Stomach smooth muscle (tissue), 2 donors: ENCODE results near the gene ST8SIA2.

Experiments
- H3K27ac ChIP-seq: one replicate; pipeline ENCODE4 v1.7.0; 2013; ENCODE audit warnings: mild to moderate bottlenecking, low read length, inconsistent platforms
- H3K27me3 ChIP-seq, 2 donors: one replicate each; pipeline ENCODE4 v1.7.0; 2013; ENCODE audit warnings: low read length in 2 of 2; ENCODE audit not compliant: insufficient read depth in 2 of 2, control insufficient read depth in 1 of 2
- H3K36me3 ChIP-seq, 2 donors: one replicate each; pipeline ENCODE4 v1.7.0; 2013; ENCODE audit warnings: low read length in 2 of 2; ENCODE audit not compliant: control insufficient read depth in 2 of 2, insufficient read depth in 2 of 2
- H3K4me1 ChIP-seq: one replicate; pipeline ENCODE4 v1.7.0; 2013; ENCODE audit warnings: low read length; ENCODE audit not compliant: control insufficient read depth, insufficient read depth
- H3K4me3 ChIP-seq, 2 donors: one replicate each; pipeline ENCODE4 v1.7.0; 2013; ENCODE audit warnings: low read length in 2 of 2
- H3K9ac ChIP-seq, 2 donors: one replicate each; pipeline ENCODE4 v1.7.0; 2013; ENCODE audit warnings: low read length in 2 of 2, mild to moderate bottlenecking in 1 of 2
- H3K9me3 ChIP-seq, 2 donors: one replicate each; pipeline ENCODE4 v1.7.0; 2013; ENCODE audit warnings: low read length in 2 of 2; ENCODE audit not compliant: control insufficient read depth in 2 of 2
- donor health status: healthy.
- donor health status: Pancreatic carcinoma.

ST8SIA2 gene

GRCh38 chr15:92492551-92493115, 99.0 kb downstream of the ST8SIA2 start:
- Histone ChIP-seq H3K4me1 (no peaks in the 10 kb centered on the region), H3K36me3 (no peaks in the 10 kb centered on the region), H3K27me3 (peaks cover 0 to 9% of the 10 kb centered on the region in 2 donors), H3K9me3 (peaks cover 0 to 3% of the 10 kb centered on the region in 2 donors), H3K9ac (no peak overlapping the region), H3K4me3 (no peak overlapping the region), H3K27ac (no peak overlapping the region)

GRCh38 chr15:92494806-92495336, 101.2 kb downstream of the ST8SIA2 start:
- Histone ChIP-seq H3K36me3 (no peaks in the 10 kb centered on the region), H3K27me3 (peaks cover 0 to 9% of the 10 kb centered on the region in 2 donors), H3K27ac (no peak overlapping the region), H3K4me3 (no peak overlapping the region), H3K9me3 (peaks cover 0 to under 1% of the 10 kb centered on the region in 2 donors), H3K9ac (no peak overlapping the region), H3K4me1 (no peaks in the 10 kb centered on the region)

- Histone ChIP-seq H3K36me3 (no peaks in the 10 kb centered on the region), H3K9ac (no peak overlapping the region), H3K4me1 (no peaks in the 10 kb centered on the region), H3K27me3 (peaks cover 0 to 9% of the 10 kb centered on the region in 2 donors), H3K27ac (no peak overlapping the region), H3K9me3 (no peaks in the 10 kb centered on the region), H3K4me3 (no peak overlapping the region)
Observed at GRCh38 chr15:92495446-92495845, 101.8 kb downstream of the ST8SIA2 start.

- Histone ChIP-seq H3K9me3 (no peaks in the 10 kb centered on the region), H3K27ac (no peak overlapping the region), H3K36me3 (no peaks in the 10 kb centered on the region), H3K9ac (no peak overlapping the region), H3K4me3 (no peak overlapping the region), H3K27me3 (peaks cover 0 to 9% of the 10 kb centered on the region in 2 donors), H3K4me1 (no peaks in the 10 kb centered on the region)
Observed at GRCh38 chr15:92499731-92500530, 106.2 kb downstream of the ST8SIA2 start.

GRCh38 chr15:92502336-92502735, 108.7 kb downstream of the ST8SIA2 start:
- no peaks in the 10 kb centered on the region for H3K4me1 ChIP-seq
- no peaks in the 10 kb centered on the region for H3K36me3 ChIP-seq
- H3K9me3 ChIP-seq, result peaks cover 0 to 4% of the 10 kb centered on the region in 2 donors
- H3K27ac ChIP-seq, result no peak overlapping the region
- no peak overlapping the region for H3K9ac ChIP-seq
- H3K4me3 ChIP-seq, result no peak overlapping the region
- peaks cover 0 to under 1% of the 10 kb centered on the region in 2 donors for H3K27me3 ChIP-seq

- Histone ChIP-seq H3K9ac (no peak overlapping the region), H3K27ac (no peak overlapping the region), H3K36me3 (no peaks in the 10 kb centered on the region), H3K27me3 (no peaks in the 10 kb centered on the region), H3K9me3 (peaks cover 0 to 4% of the 10 kb centered on the region in 2 donors), H3K4me1 (no peaks in the 10 kb centered on the region), H3K4me3 (no peak overlapping the region)
Observed at GRCh38 chr15:92502930-92503857, 109.5 kb downstream of the ST8SIA2 start.

- no peaks in the 10 kb centered on the region for H3K27me3 ChIP-seq
- H3K9ac ChIP-seq, result no peak overlapping the region
- H3K27ac ChIP-seq, result no peak overlapping the region
- H3K36me3 ChIP-seq, result no peaks in the 10 kb centered on the region
- H3K9me3 ChIP-seq, result peaks cover 0 to 4% of the 10 kb centered on the region in 2 donors
- no peaks in the 10 kb centered on the region for H3K4me1 ChIP-seq
- no peak overlapping the region for H3K4me3 ChIP-seq
Observed at GRCh38 chr15:92503889-92504288, 110.2 kb downstream of the ST8SIA2 start.

- H3K9me3 ChIP-seq, result peaks cover 0 to 4% of the 10 kb centered on the region in 2 donors
- no peak overlapping the region for H3K9ac ChIP-seq
- no peak overlapping the region for H3K27ac ChIP-seq
- no peaks in the 10 kb centered on the region for H3K36me3 ChIP-seq
- no peak overlapping the region for H3K4me3 ChIP-seq
- no peaks in the 10 kb centered on the region for H3K4me1 ChIP-seq
- no peaks in the 10 kb centered on the region for H3K27me3 ChIP-seq
Observed at GRCh38 chr15:92505611-92506010, 111.9 kb downstream of the ST8SIA2 start.

- no peak overlapping the region for H3K9ac ChIP-seq
- no peak overlapping the region for H3K4me3 ChIP-seq
- peaks cover 0 to 4% of the 10 kb centered on the region in 2 donors for H3K9me3 ChIP-seq
- no peak overlapping the region for H3K27ac ChIP-seq
- H3K4me1 ChIP-seq, result no peaks in the 10 kb centered on the region
- H3K27me3 ChIP-seq, result no peaks in the 10 kb centered on the region
- H3K36me3 ChIP-seq, result no peaks in the 10 kb centered on the region
Observed at GRCh38 chr15:92506506-92506905, 112.8 kb downstream of the ST8SIA2 start.

GRCh38 chr15:92510163-92510882, 116.6 kb downstream of the ST8SIA2 start:
- Histone ChIP-seq H3K4me1 (no peaks in the 10 kb centered on the region), H3K9ac (no peak overlapping the region), H3K9me3 (peaks cover 0 to 4% of the 10 kb centered on the region in 2 donors), H3K4me3 (no peak overlapping the region), H3K27me3 (no peaks in the 10 kb centered on the region), H3K36me3 (no peaks in the 10 kb centered on the region), H3K27ac (no peak overlapping the region)
